Breast epithelium (tissue), 4 donors: ENCODE measurements around the gene CDC42EP1. TPM values are rescaled to one million over a fixed set of nuclear protein-coding genes. Genes with fewer than 3 reads are reported as not detected.

Experiments
- DNase-seq, 2 donors: peaks; one replicate each; pipeline ENCODE4 v3.0.0-alpha.2; 2019; ENCODE audit warnings: low spot score in 2 of 2
- H3K27ac ChIP-seq, 2 donors: fragments of 200-600 bp; sonication (generic) in 1 of 2; one replicate each; pipeline ENCODE4 v1.5.1; 2016 to 2019; ENCODE audit warnings: mild to moderate bottlenecking in 1 of 2
- H3K27me3 ChIP-seq, 2 donors: fragments of 200-600 bp; sonication (generic) in 1 of 2; one replicate each; pipeline versions ENCODE4 v1.5.1 to v1.6.0; 2017 to 2019; ENCODE audit warnings: control low read depth in 1 of 2, mild to moderate bottlenecking in 1 of 2
- H3K36me3 ChIP-seq: fragments of 200-600 bp; one replicate; pipeline ENCODE4 v1.5.1; 2019
- H3K4me1 ChIP-seq, 2 donors: fragments of 200-600 bp; sonication (generic); one replicate each; pipeline ENCODE4 v1.5.1; 2016 to 2019; ENCODE audit warnings: control low read depth in 1 of 2
- H3K4me3 ChIP-seq, 3 donors: fragments of 200-600 bp; sonication (generic); 1 replicate in 2 of 3; 2 replicates in 1 of 3; pipeline ENCODE4 v1.5.1; 2016 to 2019; ENCODE audit warnings: mild to moderate bottlenecking in 3 of 3, moderate library complexity in 2 of 3
- H3K9me3 ChIP-seq, 2 donors: fragments of 200-600 bp; sonication (generic) in 1 of 2; one replicate each; pipeline ENCODE4 v1.5.1; 2016 to 2019; ENCODE audit warnings: control low read depth in 1 of 2
- CTCF ChIP-seq, 3 donors: fragments of 450-650 bp; IDR thresholded peaks; one replicate each; pipeline ENCODE4 v1.5.1; 2016 to 2017; ENCODE audit warnings: antibody characterized with exemption in 3 of 3, mild to moderate bottlenecking in 3 of 3, moderate library complexity in 3 of 3
- POLR2A ChIP-seq: fragments of 450-650 bp; IDR thresholded peaks from one replicate; pipeline ENCODE4 v1.6.1; 2016; ENCODE audit warnings: antibody characterized with exemption, mild to moderate bottlenecking, moderate library complexity
- POLR2AphosphoS5 ChIP-seq, 3 donors: sonication (generic); formaldehyde crosslinking; IDR thresholded peaks; one replicate each; pipeline ENCODE4 v1.6.1; 2017; ENCODE audit warnings: antibody characterized with exemption in 3 of 3
- intact Hi-C: fragments of 100-400 bp; cut with DNase I; formaldehyde crosslinking; loops from one replicate; pipeline ENCODE4 v1.15.1; 2023; ENCODE audit warnings: low total_unique reads
- total RNA-seq, 3 donors: library from RNA; depleted of rRNA; stranded (reverse); fragments of >200 nt; gene quantifications; one replicate each; pipeline ENCODE4 v1.1.0, GENCODE V29; 2016

CDC42EP1 gene
- total RNA-seq, 3 donors from 2014 or later, result 13.8 to 43.0 (median 29.8) TPM

GRCh38 chr22:37604875-37605274 lies 44.6 kb downstream of the CDC42EP1 start:
- no peak for DNase-seq
- no peaks in the 10 kb centered on the region for H3K36me3 ChIP-seq
- H3K4me1 ChIP-seq, result peaks cover 0 to 4% of the 10 kb centered on the region in 2 donors
- H3K27me3 ChIP-seq, result no peaks in the 10 kb centered on the region
- no peak overlapping the region for H3K4me3 ChIP-seq
- no peaks in the 10 kb centered on the region for H3K9me3 ChIP-seq
- intact Hi-C loops, result no loop called here
- no peak for TF ChIP-seq POLR2AphosphoS5 (IDR thresholded peaks at IDR 0.05)
- no peak for TF ChIP-seq POLR2A
- no peak for TF ChIP-seq CTCF (IDR thresholded peaks at IDR 0.05)
- H3K27ac ChIP-seq, result no peak overlapping the region

GRCh38 chr22:37607010-37607934 lies 47.0 kb downstream of the CDC42EP1 start:
- peak; percentile 95 for DNase-seq

GRCh38 chr22:37607935-37608476 lies 47.7 kb downstream of the CDC42EP1 start:
- no peaks in the 10 kb centered on the region for H3K9me3 ChIP-seq
- TF ChIP-seq POLR2A (no peak), POLR2AphosphoS5 (IDR thresholded peaks at IDR 0.05) (no peak), CTCF (IDR thresholded peaks at IDR 0.05) (no peak)
- H3K4me1 ChIP-seq, result peaks cover 0 to 11% of the 10 kb centered on the region in 2 donors
- intact Hi-C loops, result no loop called here
- H3K36me3 ChIP-seq, result no peaks in the 10 kb centered on the region
- H3K27ac ChIP-seq, result peak overlapping the region; percentile 95 to 96
- H3K27me3 ChIP-seq, result no peaks in the 10 kb centered on the region
- peak overlapping the region; percentile 79 to 96 (median 95) for H3K4me3 ChIP-seq
- DNase-seq, result no peak

More at GRCh38 chr22:37607010-37607934, 47.0 kb downstream of the CDC42EP1 start:
- no peak for TF ChIP-seq POLR2A
- peak; percentile 54 to 81 (median 58) for TF ChIP-seq POLR2AphosphoS5 (IDR thresholded peaks at IDR 0.05)
- TF ChIP-seq CTCF (IDR thresholded peaks at IDR 0.05), result peak; percentile 94 to 99 (median 96)
- intact Hi-C loops, result no loop called here
- Histone ChIP-seq H3K27ac (peak overlapping the region; percentile 95 to 96), H3K27me3 (no peaks in the 10 kb centered on the region), H3K4me1 (peaks cover 0 to 11% of the 10 kb centered on the region in 2 donors), H3K4me3 (peak overlapping the region; percentile 79 to 96 (median 95)), H3K9me3 (no peaks in the 10 kb centered on the region), H3K36me3 (no peaks in the 10 kb centered on the region)

- no peaks in the 10 kb centered on the region for H3K9me3 ChIP-seq
- intact Hi-C loops, result no loop called here
- H3K4me3 ChIP-seq, result peak within 1 kb of the TSS; percentile 79 to 96 (median 95)
- TF ChIP-seq POLR2A (peak; percentile 53), CTCF (IDR thresholded peaks at IDR 0.05) (peak in 1 of 3 donors; percentile 21), POLR2AphosphoS5 (IDR thresholded peaks at IDR 0.05) (peak; percentile 93 to 96 (median 94))
- peaks cover 0 to 11% of the 10 kb centered on the region in 2 donors for H3K4me1 ChIP-seq
- no peaks in the 10 kb centered on the region for H3K27me3 ChIP-seq
- H3K36me3 ChIP-seq, result no peaks in the 10 kb centered on the region
- peak within 1 kb of the TSS; percentile 95 to 96 for H3K27ac ChIP-seq
- peak; percentile 95 for DNase-seq
Measured at GRCh38 chr22:37608477-37609239, 48.4 kb downstream of the CDC42EP1 start, which contains the start of gene GGA1. Gene GGA1 (plus strand): TSS chr22:37608834. CDS start chr22:37608861, 27 bp downstream.
